ENCODE measurements around the gene NUP210L. TPM values are rescaled to one million over a fixed set of nuclear protein-coding genes. Genes with fewer than 3 reads are reported as not detected.
"Not testable (repeated sequence)": the region's sequence is repeated elsewhere in the genome, so short reads cannot be mapped to it uniquely, and the experiment has no call there.

Gene NUP210L
- total RNA-seq, 1 donor from 2014 or later: 0.17 TPM

DNA sequence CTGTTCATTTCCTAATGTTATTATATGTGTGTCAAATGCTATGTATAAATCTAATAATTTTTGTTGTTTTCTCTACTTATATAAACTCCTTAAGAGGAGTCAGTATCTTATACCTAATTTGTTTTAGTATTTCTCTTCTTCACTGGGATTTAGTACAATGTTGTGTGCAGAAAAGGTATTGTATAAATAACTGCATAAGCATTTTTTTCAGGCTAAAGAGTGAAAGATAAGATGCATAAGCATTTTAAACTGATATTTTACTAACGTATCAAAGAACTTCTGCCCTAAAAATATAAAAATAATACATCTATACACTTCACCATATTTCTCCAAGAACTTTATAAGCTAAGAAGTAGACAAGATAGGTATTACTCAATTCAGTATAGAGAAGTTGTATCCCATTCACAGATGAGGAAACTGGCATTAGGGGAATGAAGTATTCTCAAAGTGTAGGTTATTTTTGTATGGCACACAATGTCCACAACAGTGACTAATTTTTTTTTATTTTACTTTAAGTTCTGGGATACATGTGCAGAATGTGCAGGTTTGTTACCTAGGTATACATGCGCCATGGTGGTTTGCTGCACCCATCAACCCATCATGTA, 59.3 kb downstream of the NUP210L start:
- no peak for DNase-seq

DNA sequence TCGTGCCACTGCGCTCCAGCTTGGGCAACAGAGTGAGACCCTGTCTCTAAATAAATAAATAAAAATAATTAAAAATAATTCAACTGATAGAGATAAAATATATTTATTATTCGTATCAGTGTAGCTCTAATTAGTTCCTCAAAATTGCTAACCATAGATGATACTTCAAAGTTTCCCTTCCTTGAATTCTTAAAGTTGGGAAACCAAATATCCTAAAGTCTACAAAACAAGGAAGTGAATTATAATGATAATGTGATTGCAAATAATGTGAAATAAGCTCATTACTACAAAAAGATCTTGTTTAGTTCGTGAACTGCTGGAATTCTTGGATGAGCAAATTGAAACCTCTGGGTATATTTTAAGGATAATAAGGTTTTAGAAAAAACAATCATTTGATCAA, 60.5 kb downstream of the NUP210L start:
- no peak for DNase-seq

DNA sequence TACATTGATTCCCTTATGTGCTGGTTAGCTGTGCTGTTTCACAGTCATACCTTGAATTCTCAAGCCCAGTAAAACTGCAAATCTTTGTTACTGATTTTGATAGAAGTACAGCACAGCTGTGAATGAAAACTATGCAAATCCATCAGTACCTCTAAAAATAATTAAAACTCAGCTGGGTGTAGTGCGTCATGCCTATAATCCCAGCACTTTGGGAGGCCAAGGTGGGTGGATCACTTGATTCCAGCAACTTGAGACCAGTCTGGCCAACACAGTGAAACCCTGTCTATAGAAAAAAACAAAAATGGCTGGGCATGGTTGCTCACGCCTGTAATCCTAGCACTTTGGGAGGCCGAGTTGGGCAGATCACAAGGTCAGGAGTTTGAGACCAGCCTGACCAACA, 61.2 kb downstream of the NUP210L start:
- DNase-seq: no peak

DNA sequence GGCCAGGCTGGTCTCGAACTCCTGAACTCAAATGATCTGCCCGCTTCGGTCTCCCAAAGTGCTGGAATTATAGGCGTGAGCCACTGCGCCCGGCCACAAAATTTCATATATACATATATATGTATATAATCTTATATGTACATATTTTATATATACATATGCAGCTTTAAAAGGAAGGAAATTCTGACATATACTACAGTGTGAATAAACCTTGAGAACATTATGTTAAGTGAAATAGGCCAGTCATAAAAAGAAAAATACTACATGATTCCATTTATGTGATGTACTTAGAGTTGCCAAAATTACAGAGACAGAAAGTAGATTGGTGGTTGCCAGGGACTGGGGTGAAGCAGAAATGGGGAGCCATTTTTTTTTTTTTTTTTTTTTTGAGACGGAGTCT, 63.2 kb downstream of the NUP210L start:
- no peak for DNase-seq

DNA sequence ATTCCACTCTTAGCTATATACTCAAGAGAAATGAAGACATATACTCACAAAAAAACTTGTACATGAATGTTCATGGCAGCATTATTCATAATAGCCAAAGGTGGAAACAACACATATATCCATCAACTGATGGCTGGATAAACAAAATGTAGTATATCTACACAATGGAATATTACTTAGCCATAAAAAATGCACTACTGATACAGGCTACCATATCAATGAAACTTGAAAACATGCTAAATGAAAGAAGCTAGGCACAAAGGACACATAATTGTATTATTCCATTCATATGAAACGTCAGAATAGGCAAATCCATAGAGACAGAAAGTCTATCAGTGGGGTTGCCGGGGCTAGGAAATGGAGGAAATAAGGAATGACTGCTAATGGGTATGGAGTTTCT, 67.3 kb downstream of the NUP210L start:
- DNase-seq: no peak

GRCh38 chr1:154083057-154083456, 71.8 kb downstream of the NUP210L start:
- DNase-seq: not testable (repeated sequence)

DNA sequence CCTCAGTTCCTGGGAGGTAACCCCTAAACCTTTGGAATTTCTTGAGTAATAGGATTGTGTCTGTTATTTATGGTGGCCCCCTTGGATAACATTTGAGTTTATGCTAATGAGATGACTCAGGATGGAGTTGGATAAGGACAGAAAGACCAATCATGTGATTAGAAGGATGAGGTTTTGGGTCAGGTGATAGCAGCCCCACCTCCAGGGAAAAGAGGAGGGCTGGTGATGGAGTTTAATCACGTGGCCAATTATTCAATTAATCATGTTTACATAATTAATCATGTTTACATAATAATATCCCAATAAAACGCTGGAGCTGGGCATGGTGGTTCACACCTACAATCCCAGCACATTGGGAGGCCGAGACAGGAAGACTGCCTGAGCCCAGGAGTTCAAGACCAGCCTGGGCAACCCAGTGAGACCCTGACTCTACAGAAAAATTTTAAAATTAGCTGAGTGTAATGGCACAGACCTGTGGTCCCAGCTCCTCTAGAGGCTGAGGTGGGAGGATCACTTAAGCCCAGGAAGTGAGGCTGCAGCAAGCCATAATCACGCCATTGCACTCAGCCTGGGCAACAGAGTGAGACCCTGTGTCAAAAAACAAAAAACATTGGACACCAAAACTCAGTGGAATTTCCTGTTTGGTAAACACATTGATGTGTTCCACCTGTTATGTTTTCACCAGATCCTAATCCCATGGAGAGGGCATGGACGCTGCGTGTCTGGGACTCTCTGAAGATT, 73.3 kb downstream of the NUP210L start:
- DNase-seq: no peak

GRCh38 chr1:154076413-154076812, 78.5 kb downstream of the NUP210L start:
- no peak for DNase-seq

DNA sequence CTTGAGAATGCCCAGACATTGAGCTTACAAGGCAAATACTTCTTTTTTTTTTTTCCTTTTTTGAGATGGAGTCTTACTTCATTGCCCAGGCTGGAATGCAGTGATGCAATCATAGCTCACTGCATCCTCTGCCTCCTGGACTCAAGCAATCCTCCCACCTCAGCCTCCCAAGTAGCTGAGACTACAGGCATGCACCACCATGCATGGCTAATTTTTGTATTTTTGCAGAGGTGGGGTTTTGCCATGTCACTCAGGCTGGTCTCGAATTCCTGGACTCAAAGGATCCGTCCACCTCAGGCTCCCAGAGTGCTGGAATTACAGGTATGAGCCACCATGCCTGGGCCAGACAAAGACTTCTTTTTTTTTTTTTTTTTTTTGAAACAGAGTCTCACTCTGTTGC, 79.1 kb downstream of the NUP210L start:
- DNase-seq: no peak

GRCh38 chr1:154062309-154062708, 92.6 kb downstream of the NUP210L start:
- DNase-seq: no peak

DNA sequence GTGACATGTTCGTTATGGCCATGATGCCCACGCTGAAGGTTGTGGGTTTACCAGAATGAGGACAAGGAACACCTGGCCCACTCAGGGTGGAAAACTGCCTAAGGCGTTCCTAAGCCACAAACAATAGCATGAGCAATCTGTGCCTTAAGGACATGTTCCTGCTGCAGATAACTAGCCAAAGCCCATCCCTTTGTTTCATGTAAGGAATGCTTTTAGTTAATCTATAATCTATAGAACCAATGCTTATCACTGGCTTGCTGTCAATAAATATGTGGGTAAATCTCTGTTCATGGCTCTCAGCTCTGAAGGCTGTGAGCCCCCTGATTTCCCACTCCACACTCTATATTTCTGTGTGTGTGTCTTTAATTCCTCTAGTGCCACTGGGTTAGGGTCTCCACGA, 107.4 kb downstream of the NUP210L start:
- DNase-seq: not testable (repeated sequence)

- not testable (repeated sequence) for DNase-seq
Measured at GRCh38 chr1:154033697-154034096, 121.2 kb downstream of the NUP210L start.

DNA sequence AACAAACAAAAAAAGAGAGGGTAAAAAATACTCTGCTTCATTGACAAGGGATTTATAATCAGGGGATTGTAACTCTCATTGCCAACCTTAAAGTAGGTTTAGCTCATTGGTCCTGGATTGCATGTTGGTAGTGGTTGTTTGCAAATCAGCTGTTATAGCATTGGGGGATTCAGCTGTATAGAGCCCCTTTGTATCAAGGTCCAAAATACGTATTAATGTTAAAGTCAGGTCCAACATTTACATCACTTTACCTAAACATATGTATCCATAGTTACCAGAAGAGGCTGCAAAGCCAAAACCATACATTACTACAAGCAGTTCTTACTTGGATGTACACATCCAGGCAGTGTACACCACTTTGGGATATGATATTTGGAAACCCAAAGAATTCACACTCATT, 134.9 kb downstream of the NUP210L start:
- no peak for DNase-seq

DNA sequence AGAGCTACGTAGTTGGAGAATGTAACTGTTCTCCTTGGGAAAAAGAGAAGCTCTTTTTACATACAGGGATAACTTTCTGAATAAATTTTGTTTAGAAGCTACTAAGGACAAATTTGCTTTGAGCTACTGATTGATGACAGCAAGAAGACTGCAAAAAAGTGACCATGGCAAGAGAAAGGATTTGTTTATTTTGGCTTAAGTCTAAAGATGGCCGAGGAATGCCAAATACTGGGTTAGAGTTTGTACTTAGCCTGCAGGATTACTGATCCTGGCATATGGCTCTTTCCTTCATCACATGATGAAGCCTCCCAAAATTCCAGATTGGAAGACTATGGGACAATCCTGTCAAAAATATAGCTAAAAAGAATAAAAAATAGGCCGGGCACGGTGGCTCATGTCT, 135.6 kb downstream of the NUP210L start:
- DNase-seq: no peak

DNA sequence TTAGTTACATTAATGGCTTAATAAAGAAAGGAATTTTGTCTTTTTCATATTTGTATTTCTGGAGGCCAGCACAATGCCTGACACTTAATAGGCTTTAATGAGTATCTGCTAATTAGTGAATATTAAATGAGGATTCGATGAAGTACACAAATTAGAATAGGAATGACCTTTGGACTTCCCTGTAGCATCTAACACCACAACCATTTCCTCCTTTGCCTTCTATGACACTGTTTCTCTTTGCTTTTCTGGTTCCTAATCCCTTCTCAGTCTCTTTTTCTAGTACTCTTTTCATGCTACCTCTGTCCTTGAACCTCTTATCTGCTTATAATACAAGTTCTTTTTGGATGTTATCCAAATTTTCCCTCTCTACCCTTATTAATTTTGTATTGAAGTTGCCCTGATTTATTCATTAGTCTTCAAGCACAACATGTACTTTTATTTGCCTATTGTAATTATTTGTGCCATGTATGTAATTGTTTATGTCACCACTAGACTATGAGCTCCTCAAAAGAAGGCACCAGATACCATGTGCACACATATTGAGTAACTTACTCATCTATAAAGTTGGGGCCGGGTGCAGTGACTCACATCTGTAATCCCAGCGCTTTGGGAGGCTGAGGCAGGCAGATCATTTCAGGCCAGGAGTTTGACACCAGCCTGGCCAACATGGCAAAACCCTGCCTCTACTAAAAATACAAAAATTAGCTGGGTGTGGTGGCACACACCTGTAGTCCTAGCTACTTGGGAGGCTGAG, 140.5 kb downstream of the NUP210L start:
- no peak for DNase-seq

DNA sequence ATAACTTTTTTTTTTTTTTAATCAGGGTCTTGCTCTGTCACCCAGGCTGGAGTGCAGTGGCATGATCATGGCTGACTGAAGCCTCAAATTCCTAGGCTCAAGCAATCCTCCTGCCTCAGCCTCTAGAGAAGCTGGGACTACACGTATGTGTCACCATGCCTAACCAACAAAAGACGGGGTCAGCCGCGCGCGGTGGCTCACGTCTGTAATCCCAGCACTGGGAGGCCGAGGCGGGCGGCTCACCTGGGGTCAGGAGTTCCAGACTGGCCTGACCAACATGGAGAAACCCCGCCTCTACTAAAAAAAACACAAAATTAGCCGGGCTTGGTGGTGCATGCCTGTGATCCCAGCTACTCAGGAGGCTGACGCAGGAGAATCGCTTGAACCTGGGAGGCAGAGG, 142.3 kb downstream of the NUP210L start:
- not testable (repeated sequence) for DNase-seq

DNA sequence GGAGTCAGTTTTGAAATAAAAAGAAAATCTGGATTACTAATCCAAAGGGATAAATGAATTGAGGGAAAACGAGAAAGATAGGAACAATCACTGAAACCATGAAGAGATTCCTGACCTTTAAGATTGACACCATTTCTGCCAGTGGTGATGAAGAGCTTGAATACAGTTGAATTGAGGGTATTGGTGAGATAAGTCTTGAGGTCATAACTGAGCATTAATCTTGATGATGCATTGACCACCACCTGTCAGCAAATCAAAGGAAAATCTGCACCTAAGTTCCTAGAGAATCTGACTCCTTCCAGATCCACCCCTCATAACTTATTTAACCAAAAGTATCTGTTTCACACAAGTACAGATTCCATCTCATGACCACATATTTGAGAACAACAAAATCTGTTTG, 142.7 kb downstream of the NUP210L start:
- no peak for DNase-seq

DNA sequence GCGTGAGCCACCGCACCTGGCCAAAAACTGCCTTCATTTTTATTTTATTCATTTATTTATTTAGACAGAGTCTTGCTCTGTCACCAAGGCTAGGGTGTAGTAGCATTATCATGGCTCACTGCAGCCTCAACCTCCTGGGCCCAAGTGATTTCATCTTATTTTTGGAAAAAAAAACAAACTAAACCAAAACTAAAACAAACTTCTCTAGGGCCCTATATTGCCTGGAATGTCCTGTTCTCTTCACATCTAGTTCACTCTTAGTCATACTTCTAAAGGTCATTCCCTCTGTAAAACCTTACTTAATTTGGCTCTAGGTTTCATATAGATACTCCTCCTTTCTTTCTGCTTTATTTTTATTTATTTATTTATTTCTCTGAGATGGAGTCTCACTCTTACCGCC, 148.7 kb downstream of the NUP210L start:
- DNase-seq: no peak

DNA sequence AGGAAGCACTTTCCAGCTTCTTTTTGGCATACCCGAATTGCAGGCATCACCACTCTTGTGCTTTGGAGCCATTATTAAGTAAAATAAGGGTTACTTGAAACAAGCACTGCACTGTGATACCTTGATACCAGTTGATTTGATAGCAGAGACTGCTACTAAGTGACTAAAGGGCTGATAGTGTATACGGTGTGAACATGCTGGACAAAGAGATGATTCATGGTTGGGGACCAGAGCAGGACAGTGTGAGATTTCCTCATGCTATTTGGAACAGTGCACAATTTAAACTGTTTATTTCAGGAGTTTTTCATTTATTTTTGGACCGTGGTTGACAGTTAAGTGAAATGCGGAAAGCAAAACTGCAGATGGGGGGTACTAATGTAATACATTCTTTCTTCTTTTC, 154.5 kb downstream of the NUP210L start:
- no peak for DNase-seq

DNA sequence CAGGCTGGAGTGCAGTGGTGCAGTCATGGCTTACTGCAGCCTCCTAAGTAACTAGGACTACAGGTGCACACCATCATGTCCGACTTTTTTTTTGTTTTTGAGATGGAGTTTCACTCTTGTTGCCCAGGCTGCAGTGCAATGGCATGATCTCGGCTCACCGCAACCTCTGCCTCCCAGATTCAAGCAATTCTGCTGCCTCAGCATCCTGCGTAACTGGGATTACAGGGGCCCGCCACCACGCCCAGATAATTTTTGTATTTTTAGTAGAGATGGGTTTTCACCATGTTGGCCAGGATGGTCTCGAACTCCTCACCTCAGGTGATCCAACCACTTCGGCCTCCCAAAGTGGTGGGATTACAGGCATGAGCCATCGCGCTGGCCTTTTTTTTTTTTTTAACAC, 158.0 kb downstream of the NUP210L start:
- DNase-seq: not testable (repeated sequence)

DNA sequence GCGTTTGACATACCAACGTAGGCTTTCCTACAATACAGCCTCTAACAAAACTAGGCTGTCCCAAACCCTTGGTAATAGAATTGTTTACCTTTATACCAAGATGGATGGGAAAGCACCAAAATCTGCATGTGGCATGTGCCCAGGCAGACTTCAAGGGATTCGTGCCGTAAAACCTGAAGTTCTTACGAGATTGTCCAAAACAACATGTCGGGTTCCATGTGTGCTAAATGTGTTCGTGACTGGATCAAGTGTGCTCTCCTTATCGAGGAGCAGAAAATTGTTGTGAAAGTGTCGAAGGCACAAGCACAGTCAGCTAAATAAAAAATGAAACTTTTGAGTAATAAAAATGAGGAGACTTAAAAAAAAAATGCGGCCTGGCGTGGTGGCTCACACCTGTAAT, 159.2 kb downstream of the NUP210L start:
- no peak for DNase-seq

DNA sequence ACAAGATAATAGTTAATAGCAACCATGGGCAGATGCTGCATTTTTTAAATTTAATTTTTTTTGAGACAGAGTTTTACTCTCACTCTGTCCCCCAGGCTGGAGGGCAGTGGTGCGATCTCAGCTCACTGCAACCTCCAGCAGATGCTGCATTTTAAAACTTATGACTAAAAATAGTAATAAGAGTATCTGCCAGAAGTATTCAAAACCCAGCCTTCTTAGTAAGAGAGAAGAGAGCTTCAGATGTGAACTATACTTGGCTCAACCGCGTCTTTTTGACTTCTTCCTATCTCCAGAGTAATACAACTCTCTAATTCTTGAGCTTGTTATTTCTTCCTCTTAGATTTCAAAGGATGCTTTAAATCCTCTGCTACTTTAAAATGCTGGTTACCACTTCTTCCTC, 159.7 kb downstream of the NUP210L start:
- DNase-seq: no peak

GRCh38 chr1:153991806-153992205, 163.1 kb downstream of the NUP210L start:
- no peak for DNase-seq

DNA sequence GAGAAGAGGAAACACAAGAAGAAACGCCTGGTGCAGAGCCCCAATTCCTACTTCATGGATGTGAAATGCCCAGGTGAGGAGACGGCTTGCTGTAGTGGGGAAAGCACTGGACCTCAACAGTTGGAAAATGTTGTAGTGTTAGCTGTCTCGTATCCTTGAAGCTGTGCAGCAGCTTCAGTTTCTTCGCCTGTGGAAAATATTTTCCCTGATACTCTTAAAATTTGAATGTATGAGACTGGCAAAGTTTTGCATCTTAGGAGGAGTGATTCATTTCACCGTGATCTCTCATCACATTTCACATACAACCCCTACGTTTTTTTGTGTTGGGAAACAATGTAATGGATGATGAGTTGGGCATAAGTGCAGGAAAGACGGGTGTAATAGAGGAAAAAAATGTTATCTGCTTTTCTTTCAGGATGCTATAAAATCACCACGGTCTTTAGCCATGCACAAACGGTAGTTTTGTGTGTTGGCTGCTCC, 163.7 kb downstream of the NUP210L start:
- DNase-seq: peak; percentile 14
